Retinal pigment epithelial cell (primary cell): ENCODE measurements around the gene P2RY10.

ENCODE experiments used
- DNase-seq: peaks from one replicate; pipeline ENCODE4 v3.0.0-alpha.2; 2010; ENCODE audit warnings: low read depth
- H3K4me3 ChIP-seq: 2 replicates; pipeline ENCODE4 v1.5.1; 2011; ENCODE audit warnings: mild to moderate bottlenecking, low read length, control low read depth, moderate library complexity
- CTCF ChIP-seq: conservative IDR thresholded peaks from 2 replicates; pipeline ENCODE4 v1.5.1; 2011; ENCODE audit warnings: low read depth, low read length, control low read depth, inconsistent platforms

P2RY10 gene

GRCh38 chrX:78945186-78945912 lies at the start of gene P2RY10:
Gene P2RY10 (plus strand): TSS chrX:78945391. CDS start chrX:78960521, 15,130 bp downstream.
- H3K4me3 ChIP-seq = no peak within 1 kb of the TSS
- no peak for DNase-seq
- TF ChIP-seq CTCF = no peak

GRCh38 chrX:78922754-78923153 lies 22.4 kb upstream of the P2RY10 start:
- TF ChIP-seq CTCF = no peak
- no peak overlapping the region for H3K4me3 ChIP-seq
- DNase-seq = no peak

GRCh38 chrX:78923198-78924015 lies 21.8 kb upstream of the P2RY10 start:
- no peak overlapping the region for H3K4me3 ChIP-seq
- no peak for TF ChIP-seq CTCF
- no peak for DNase-seq

- DNase-seq = no peak
- no peak overlapping the region for H3K4me3 ChIP-seq
- no peak for TF ChIP-seq CTCF
These were observed 13.4 kb upstream of the P2RY10 start for GRCh38 chrX:78931814-78932213.

GRCh38 chrX:78934866-78935265 lies 10.3 kb upstream of the P2RY10 start:
- H3K4me3 ChIP-seq = no peak overlapping the region
- TF ChIP-seq CTCF = no peak
- no peak for DNase-seq

GRCh38 chrX:78944351-78944750 lies 840 bp upstream of the P2RY10 start:
- no peak overlapping the region for H3K4me3 ChIP-seq
- no peak for DNase-seq
- TF ChIP-seq CTCF = no peak
